Activated CD4-positive, alpha-beta memory T cell treated with anti-CD3 and anti-CD28 coated beads, Interleukin-2, amount 10 ng/mL, durations not matched to agents 7 days and 5 days (primary cell): ENCODE data around the gene PRKCE. TPM values are rescaled to one million over a fixed set of nuclear protein-coding genes. Genes with fewer than 3 reads are reported as not detected.

ENCODE experiments used
- CTCF ChIA-PET: fragments of 350-600 bp; sonication (Branson Sonifier 250); formaldehyde crosslinking; loops from one replicate; lab custom pipeline; 2021; ENCODE audit warnings: antibody characterized with exemption, inconsistent platforms; lab: Charles Lee
- POLR2A ChIA-PET: fragments of 350-600 bp; sonication (Branson Sonifier 250); formaldehyde crosslinking; loops from one replicate; lab custom pipeline; 2021; ENCODE audit warnings: antibody characterized with exemption; lab: Charles Lee
- DNase-seq: peaks from one replicate; pipeline ENCODE4 v3.0.0-alpha.2; 2020
- H3K27ac Mint-ChIP-seq: one replicate; pipeline ENCODE4 v1.8.0; 2021; ENCODE audit warnings: mild to moderate bottlenecking, mixed read lengths
- H3K27me3 Mint-ChIP-seq: one replicate; pipeline ENCODE4 v1.8.0; 2021; ENCODE audit warnings: mixed read lengths
- H3K36me3 Mint-ChIP-seq: one replicate; pipeline ENCODE4 v1.8.0; 2021; ENCODE audit warnings: low read depth, mixed read lengths
- H3K4me1 Mint-ChIP-seq: one replicate; pipeline ENCODE4 v1.8.0; 2021; ENCODE audit warnings: mixed read lengths
- H3K4me3 Mint-ChIP-seq: one replicate; pipeline ENCODE4 v1.8.0; 2021; ENCODE audit warnings: mild to moderate bottlenecking, mixed read lengths
- H3K9me3 Mint-ChIP-seq: one replicate; pipeline ENCODE4 v1.8.0; 2021; ENCODE audit warnings: mixed read lengths
- total RNA-seq, 2 experiments: library from RNA; stranded (reverse); gene quantifications; one replicate each; pipeline ENCODE4 v1.2.3, GENCODE V29; 2021

The PRKCE gene
- total RNA-seq, 2 experiments from 2014 or later, result 20.6 to 23.3 TPM

GRCh38 chr2:46002507-46002883, 351.0 kb downstream of the PRKCE start:
- no peaks in the 10 kb centered on the region for H3K4me1 Mint-ChIP-seq
- CTCF ChIA-PET, result interaction anchor here (2.9 kb wide), 1 partner anchor 9 kb away, joined by 10 read pairs; no protein-coding TSS in a partner anchor
- no peak overlapping the region for H3K27ac Mint-ChIP-seq
- no peak overlapping the region for H3K4me3 Mint-ChIP-seq
- no peaks in the 10 kb centered on the region for H3K27me3 Mint-ChIP-seq
- POLR2A ChIA-PET, result no interaction called here
- DNase-seq, result no peak
- no peaks in the 10 kb centered on the region for H3K36me3 Mint-ChIP-seq
- H3K9me3 Mint-ChIP-seq, result no peaks in the 10 kb centered on the region

- ChIA-PET POLR2A (no interaction called here), CTCF (interaction anchor here (2.9 kb wide), 1 partner anchor 10 kb away, joined by 10 read pairs; no protein-coding TSS in a partner anchor)
- no peaks in the 10 kb centered on the region for H3K27me3 Mint-ChIP-seq
- DNase-seq, result peak; percentile 9
- H3K36me3 Mint-ChIP-seq, result no peaks in the 10 kb centered on the region
- peaks cover under 1% of the 10 kb centered on the region for H3K4me1 Mint-ChIP-seq
- no peak overlapping the region for H3K27ac Mint-ChIP-seq
- no peak overlapping the region for H3K4me3 Mint-ChIP-seq
- H3K9me3 Mint-ChIP-seq, result no peaks in the 10 kb centered on the region
These were observed 351.5 kb downstream of the PRKCE start for GRCh38 chr2:46002947-46003346.

DNA sequence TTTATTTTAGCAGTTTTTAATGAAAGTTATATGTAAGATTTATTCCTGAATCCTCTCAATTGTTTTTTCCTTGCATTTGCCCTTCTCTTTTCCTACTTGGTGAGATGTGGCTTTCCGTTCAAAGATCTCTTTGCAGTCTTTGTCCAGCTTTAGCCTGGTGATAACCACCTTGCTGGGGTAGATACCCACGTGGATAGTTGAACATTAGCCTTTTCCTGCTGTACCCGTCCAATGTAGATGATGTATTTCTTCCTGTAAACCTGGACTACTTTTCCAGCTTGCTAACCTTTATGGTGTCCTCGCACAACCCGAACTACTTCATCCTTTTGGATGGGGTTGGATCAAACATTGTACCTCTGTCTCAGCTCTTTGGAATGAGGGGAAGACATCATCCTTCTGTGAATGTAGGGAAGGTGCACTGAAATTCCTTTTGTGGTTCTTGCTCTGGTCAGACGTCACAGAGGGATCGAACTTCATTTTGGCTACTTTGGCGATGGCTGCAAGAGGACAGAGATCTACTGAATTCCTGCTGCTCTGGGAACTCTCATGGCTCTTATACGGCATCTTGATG, 352.5 kb downstream of the PRKCE start:
- no peak overlapping the region for H3K27ac Mint-ChIP-seq
- H3K36me3 Mint-ChIP-seq, result no peaks in the 10 kb centered on the region
- POLR2A ChIA-PET, result no interaction called here

DNA sequence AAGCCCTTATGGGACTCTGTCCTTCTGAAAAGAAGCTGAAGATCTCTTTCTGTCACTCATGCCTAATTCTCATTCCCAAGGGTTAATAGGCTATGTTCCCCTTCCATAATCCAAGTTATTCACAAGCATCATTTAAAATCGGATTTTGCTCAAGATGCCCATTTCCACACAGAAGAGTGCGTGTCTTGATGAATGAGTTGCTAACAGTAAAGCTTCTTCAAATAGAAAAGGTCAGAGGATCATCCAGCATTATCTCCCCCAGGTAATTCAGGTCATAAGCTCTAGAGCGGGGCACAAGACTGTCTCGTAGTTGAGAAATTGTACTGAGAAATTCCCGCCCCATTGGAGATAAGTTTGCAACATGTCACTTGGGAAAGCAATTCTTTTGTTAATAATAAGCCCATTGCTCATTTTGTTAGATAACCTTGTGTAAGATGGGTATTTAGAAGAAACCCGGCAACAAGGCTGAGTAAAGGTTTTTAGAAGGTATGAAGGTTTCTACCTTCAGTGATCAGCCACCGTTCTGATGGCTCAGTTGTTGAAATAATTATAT, 355.1 kb downstream of the PRKCE start:
- Mint-ChIP-seq H3K36me3 (peaks cover 3% of the 10 kb centered on the region), H3K9me3 (no peaks in the 10 kb centered on the region), H3K4me1 (peaks cover 19% of the 10 kb centered on the region), H3K27me3 (no peaks in the 10 kb centered on the region), H3K4me3 (no peak overlapping the region), H3K27ac (no peak overlapping the region)
- no peak for DNase-seq
- POLR2A ChIA-PET, result no interaction called here
- CTCF ChIA-PET, result interaction anchor here (1.2 to 1.4 kb wide), 3 partner anchors 13 to 56 kb away, joined by 3 to 5 read pairs (median 5); no protein-coding TSS in a partner anchor

More for the DNA sequence above, 352.5 kb downstream of the PRKCE start:
- CTCF ChIA-PET, result interaction anchor here (0.6 to 2.9 kb wide), 2 partner anchors 11 to 57 kb away, joined by 4 to 10 read pairs; no protein-coding TSS in a partner anchor
- Mint-ChIP-seq H3K9me3 (no peaks in the 10 kb centered on the region), H3K4me3 (no peak overlapping the region), H3K27me3 (no peaks in the 10 kb centered on the region), H3K4me1 (peaks cover 11% of the 10 kb centered on the region)
- DNase-seq, result no peak

DNA sequence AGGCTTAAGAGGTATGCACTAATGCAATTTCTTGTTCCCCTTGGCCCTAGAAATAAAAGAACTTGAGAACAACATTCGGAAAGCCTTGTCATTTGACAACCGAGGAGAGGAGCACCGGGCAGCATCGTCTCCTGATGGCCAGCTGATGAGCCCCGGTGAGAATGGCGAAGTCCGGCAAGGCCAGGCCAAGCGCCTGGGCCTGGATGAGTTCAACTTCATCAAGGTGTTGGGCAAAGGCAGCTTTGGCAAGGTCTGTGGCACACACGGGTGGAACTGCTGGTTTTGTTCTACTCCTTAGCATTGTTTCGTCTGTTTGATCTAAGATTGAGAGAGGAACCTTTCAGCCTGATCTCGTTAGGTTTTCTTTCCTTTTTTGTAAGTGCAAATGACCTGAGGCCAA, 355.9 kb downstream of the PRKCE start:
- Mint-ChIP-seq H3K27ac (no peak overlapping the region), H3K4me3 (no peak overlapping the region), H3K4me1 (peaks cover 27% of the 10 kb centered on the region), H3K36me3 (peaks cover 12% of the 10 kb centered on the region), H3K27me3 (no peaks in the 10 kb centered on the region), H3K9me3 (no peaks in the 10 kb centered on the region)
- POLR2A ChIA-PET, result no interaction called here
- DNase-seq, result peak; percentile 7
- CTCF ChIA-PET, result no interaction called here

DNA sequence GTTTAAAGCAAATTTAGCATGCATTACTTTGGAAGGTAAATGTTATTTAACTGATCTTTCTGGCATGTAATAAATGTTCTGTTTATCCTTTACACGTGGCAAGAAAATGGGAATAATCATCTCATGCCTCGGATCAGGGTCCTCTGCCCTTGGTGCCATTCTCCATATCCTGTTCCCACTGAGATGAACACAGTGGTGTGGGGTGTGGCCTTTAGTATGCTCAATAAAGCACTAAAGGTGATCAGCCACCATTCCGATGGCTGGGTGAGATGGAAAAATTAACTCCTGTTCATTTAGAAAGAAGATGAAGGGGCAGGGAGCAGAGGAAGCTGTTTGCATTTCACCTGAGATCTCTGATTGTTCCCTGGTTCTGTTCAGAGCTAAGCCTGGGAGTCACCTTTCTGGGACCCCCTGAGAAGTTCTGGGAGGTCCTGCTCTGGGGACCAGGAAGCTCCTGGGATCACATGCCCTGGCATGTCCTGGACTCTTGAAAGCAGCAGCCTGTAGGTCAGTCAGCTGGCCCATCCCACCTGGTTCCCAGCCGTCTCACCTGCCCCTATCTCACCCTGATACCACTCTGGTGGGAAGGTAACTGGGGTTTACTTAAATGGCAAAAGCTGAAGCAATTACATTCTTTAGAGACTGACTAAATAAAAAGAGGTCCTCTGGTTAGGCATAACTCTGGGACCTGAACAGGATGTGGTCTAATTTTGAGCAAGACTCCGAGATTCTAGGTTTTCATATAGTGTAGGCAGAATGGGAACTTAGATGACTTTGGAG, 356.8 kb downstream of the PRKCE start:
- peaks cover 16% of the 10 kb centered on the region for H3K36me3 Mint-ChIP-seq
- H3K9me3 Mint-ChIP-seq, result no peaks in the 10 kb centered on the region
- CTCF ChIA-PET, result no interaction called here
- POLR2A ChIA-PET, result no interaction called here
- H3K4me1 Mint-ChIP-seq, result peaks cover 36% of the 10 kb centered on the region
- H3K27ac Mint-ChIP-seq, result no peak overlapping the region
- peak; percentile 15 for DNase-seq
- no peak overlapping the region for H3K4me3 Mint-ChIP-seq
- no peaks in the 10 kb centered on the region for H3K27me3 Mint-ChIP-seq

DNA sequence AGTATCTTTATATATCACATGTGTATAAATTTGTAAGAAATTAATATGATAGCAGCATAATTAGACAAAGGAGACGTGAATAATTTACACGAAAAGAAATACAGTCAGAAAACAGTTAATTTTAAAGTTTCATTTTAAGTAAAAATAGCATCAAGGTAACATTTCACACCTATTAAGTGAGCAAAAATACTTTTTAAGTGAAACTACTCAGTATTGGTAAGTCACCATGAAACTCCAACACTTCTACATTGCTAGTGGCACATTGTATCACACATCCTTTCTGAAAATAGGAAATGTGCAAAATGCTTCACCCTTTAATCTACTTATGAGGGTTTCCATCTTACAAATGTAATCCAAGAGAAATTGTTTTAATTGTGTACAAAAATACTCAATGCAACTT, 357.8 kb downstream of the PRKCE start:
- no peak overlapping the region for H3K27ac Mint-ChIP-seq
- POLR2A ChIA-PET, result no interaction called here
- no peaks in the 10 kb centered on the region for H3K27me3 Mint-ChIP-seq
- H3K9me3 Mint-ChIP-seq, result no peaks in the 10 kb centered on the region
- H3K4me3 Mint-ChIP-seq, result no peak overlapping the region
- H3K4me1 Mint-ChIP-seq, result peaks cover 40% of the 10 kb centered on the region
- DNase-seq, result no peak
- peaks cover 23% of the 10 kb centered on the region for H3K36me3 Mint-ChIP-seq
- CTCF ChIA-PET, result no interaction called here

DNA sequence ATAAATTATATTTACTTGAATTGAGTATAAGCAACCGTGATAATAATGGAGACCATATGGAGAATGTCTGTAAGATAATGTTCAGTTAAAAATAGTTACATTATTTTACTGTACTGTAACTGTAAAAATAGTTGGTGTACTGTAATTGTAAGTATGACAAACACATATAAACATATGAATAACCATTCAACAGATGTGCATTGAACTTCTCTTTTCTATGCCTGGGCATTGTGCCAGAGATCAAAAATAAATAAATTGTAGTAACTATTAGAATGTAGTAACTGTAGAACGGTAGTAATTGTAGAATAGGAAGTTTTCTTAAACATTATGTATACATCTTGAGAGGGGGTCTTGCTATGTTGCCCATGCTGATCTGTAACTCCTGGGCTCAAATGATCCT, 358.3 kb downstream of the PRKCE start:
- CTCF ChIA-PET, result interaction anchor here (1.1 to 2.1 kb wide), 3 partner anchors 10 to 209 kb away, joined by 3 to 19 read pairs (median 14); no protein-coding TSS in a partner anchor
- no peak overlapping the region for H3K4me3 Mint-ChIP-seq
- H3K27ac Mint-ChIP-seq, result no peak overlapping the region
- peaks cover 44% of the 10 kb centered on the region for H3K4me1 Mint-ChIP-seq
- H3K9me3 Mint-ChIP-seq, result no peaks in the 10 kb centered on the region
- no peak for DNase-seq
- peaks cover 23% of the 10 kb centered on the region for H3K36me3 Mint-ChIP-seq
- POLR2A ChIA-PET, result no interaction called here
- H3K27me3 Mint-ChIP-seq, result no peaks in the 10 kb centered on the region

- no peak overlapping the region for H3K27ac Mint-ChIP-seq
- H3K9me3 Mint-ChIP-seq, result no peaks in the 10 kb centered on the region
- POLR2A ChIA-PET, result interaction anchor here (1.3 to 1.5 kb wide), 2 partner anchors 9 to 353 kb away, joined by 4 to 5 read pairs; no protein-coding TSS in a partner anchor
- H3K4me3 Mint-ChIP-seq, result no peak overlapping the region
- CTCF ChIA-PET, result interaction anchor here (0.9 to 2.1 kb wide), 12 partner anchors 9 to 640 kb away, joined by 3 to 19 read pairs (median 5); no protein-coding TSS in a partner anchor
- peaks cover 23% of the 10 kb centered on the region for H3K36me3 Mint-ChIP-seq
- H3K27me3 Mint-ChIP-seq, result no peaks in the 10 kb centered on the region
- H3K4me1 Mint-ChIP-seq, result peaks cover 48% of the 10 kb centered on the region
- DNase-seq, result no peak
These were observed 358.9 kb downstream of the PRKCE start for GRCh38 chr2:46010223-46010924.

- Mint-ChIP-seq H3K27me3 (no peaks in the 10 kb centered on the region), H3K4me1 (peaks cover 54% of the 10 kb centered on the region), H3K9me3 (no peaks in the 10 kb centered on the region), H3K36me3 (peaks cover 28% of the 10 kb centered on the region), H3K4me3 (no peak overlapping the region), H3K27ac (peak overlapping the region; percentile 2)
- POLR2A ChIA-PET, result interaction anchor here (1.3 to 1.5 kb wide), 2 partner anchors 8 to 353 kb away, joined by 4 to 5 read pairs; no protein-coding TSS in a partner anchor
- peak; percentile 10 for DNase-seq
- CTCF ChIA-PET, result interaction anchor here (0.8 to 2.1 kb wide), 13 partner anchors 9 to 639 kb away, joined by 3 to 19 read pairs (median 5); no protein-coding TSS in a partner anchor
These were observed 359.5 kb downstream of the PRKCE start for GRCh38 chr2:46010925-46011490.

DNA sequence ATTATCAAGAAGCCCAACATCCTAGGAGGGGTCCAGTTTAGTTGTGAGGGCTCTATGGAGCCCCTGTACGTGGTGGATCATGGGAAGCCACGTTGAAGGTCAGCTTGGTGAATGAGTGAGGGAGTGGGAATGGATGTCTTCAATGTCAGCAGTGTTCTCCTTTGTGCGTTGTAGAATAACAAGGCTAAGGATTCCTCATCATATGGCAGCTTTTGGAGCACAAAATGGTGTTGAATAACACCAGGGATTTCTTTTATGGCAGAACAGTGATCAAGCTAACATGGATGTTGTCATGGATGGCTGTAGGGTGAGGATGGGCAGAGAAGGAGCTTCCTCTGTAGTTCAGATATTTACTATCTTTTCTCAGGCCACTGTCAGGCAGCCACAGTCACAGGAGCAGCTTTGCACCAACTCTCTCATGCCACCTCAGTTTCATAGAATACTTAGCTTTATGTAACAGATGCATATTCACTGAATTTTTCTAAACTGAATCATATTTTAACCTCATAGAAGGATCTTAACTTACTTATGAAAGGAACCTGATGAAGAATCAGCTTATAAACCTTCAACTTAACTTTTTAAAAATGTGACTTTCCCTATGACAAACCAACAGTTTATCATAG, 361.3 kb downstream of the PRKCE start:
- peak; percentile 9 for DNase-seq
- CTCF ChIA-PET, result interaction anchor here (0.5 to 2.7 kb wide), 9 partner anchors 50 to 765 kb away, joined by 3 to 17 read pairs (median 4); no protein-coding TSS in a partner anchor
- Mint-ChIP-seq H3K36me3 (peaks cover 39% of the 10 kb centered on the region), H3K4me3 (no peak overlapping the region), H3K9me3 (no peaks in the 10 kb centered on the region), H3K4me1 (peaks cover 63% of the 10 kb centered on the region), H3K27ac (peak overlapping the region; percentile 17), H3K27me3 (no peaks in the 10 kb centered on the region)
- POLR2A ChIA-PET, result interaction anchor here (1.1 kb wide), 1 partner anchor 351 kb away, joined by 3 read pairs; no protein-coding TSS in a partner anchor
